Kidney (tissue), 14 donors: ENCODE measurements around the gene RYR2. TPM values are rescaled to one million over a fixed set of nuclear protein-coding genes. Genes with fewer than 3 reads are reported as not detected.

Experiments
- DNase-seq, 5 donors: peaks; one replicate each; pipeline ENCODE4 v3.0.0-alpha.2; 2013 to 2020
- FAIRE-seq: peaks from 2 replicates; lab custom pipeline; 2012; peaks lifted over from hg19 to GRCh38; lab: Jason Lieb, UNC
- H3K27ac ChIP-seq, 2 donors: one replicate each; pipeline ENCODE4 v1.7.0; 2013; ENCODE audit warnings: low read depth in 2 of 2, low read length in 2 of 2, inconsistent platforms in 1 of 2
- H3K27me3 ChIP-seq: one replicate; pipeline ENCODE4 v1.7.1; 2013; ENCODE audit warnings: low read length, inconsistent platforms; ENCODE audit not compliant: control insufficient read depth, insufficient read depth
- H3K36me3 ChIP-seq, 3 donors: one replicate each; pipeline versions ENCODE4 v1.7.0 to v1.7.1; 2013; ENCODE audit warnings: low read length in 3 of 3, control low read depth in 1 of 3, inconsistent platforms in 1 of 3; ENCODE audit not compliant: insufficient read depth in 3 of 3, control insufficient read depth in 2 of 3
- H3K4me1 ChIP-seq, 3 donors: one replicate each; pipeline versions ENCODE4 v1.7.0 to v1.7.1; 2013; ENCODE audit warnings: low read length in 3 of 3, inconsistent platforms in 1 of 3, low read depth in 1 of 3; ENCODE audit not compliant: control insufficient read depth in 2 of 3, insufficient read depth in 2 of 3
- H3K4me3 ChIP-seq, 3 donors: one replicate each; pipeline versions ENCODE4 v1.7.0 to v1.8.1; 2013; ENCODE audit warnings: low read length in 3 of 3, control low read depth in 1 of 3, inconsistent platforms in 1 of 3
- H3K9ac ChIP-seq, 3 donors: one replicate each; pipeline versions ENCODE4 v1.7.0 to v1.7.1; 2013; ENCODE audit warnings: low read length in 3 of 3, control low read depth in 1 of 3, inconsistent platforms in 1 of 3
- H3K9me3 ChIP-seq, 3 donors: one replicate each; pipeline versions ENCODE4 v1.7.0 to v1.7.1; 2013; ENCODE audit warnings: low read length in 3 of 3, control low read depth in 1 of 3, inconsistent platforms in 1 of 3; ENCODE audit not compliant: control insufficient read depth in 2 of 3, insufficient read depth in 1 of 3
- CTCF ChIP-seq: IDR thresholded peaks from 3 replicates; pipeline ENCODE4 v1.5.1; 2012; ENCODE audit warnings: mild to moderate bottlenecking, moderate library complexity, borderline replicate concordance; ENCODE audit not compliant: insufficient read depth; ENCODE audit errors: extremely low read depth
- intact Hi-C: fragments of 100-400 bp; cut with DNase I; formaldehyde crosslinking; loops from one replicate; pipeline ENCODE4 v1.11.1; 2022
- polyA plus RNA-seq: library from polyadenylated mRNA; stranded (reverse); fragments of 350-450 nt; fragmentation: Illumina TruSeq; extraction: RNeasy Lipid Tissue Mini Kit (QIAGEN cat#74804); gene quantifications from one replicate; pipeline ENCODE4 v1.2.3, GENCODE V29; 2014; ENCODE audit warnings: low read depth, low replicate concordance; ENCODE audit not compliant: insufficient read depth
- total RNA-seq: library from RNA; stranded (reverse); fragmentation: NEBNext Ultra II Directional; extraction: Animal tissue kit (Norgen Biotek cat#: 25700); gene quantifications from one replicate; pipeline ENCODE4 v1.2.1, GENCODE V29; 2021
- donor health status: control.
- donor health status: control.
- donor health status: control.
- donor health status: control.
- donor health status: control.
- donor health status: DM: yes; HTN: yes; CAD: no.
- donor health status: Normal renal cell carcinoma (clear cell type).

RYR2 gene
- total and polyA plus RNA-seq, 2 donors from 2014 or later: 0.28 to 0.60 TPM

DNA sequence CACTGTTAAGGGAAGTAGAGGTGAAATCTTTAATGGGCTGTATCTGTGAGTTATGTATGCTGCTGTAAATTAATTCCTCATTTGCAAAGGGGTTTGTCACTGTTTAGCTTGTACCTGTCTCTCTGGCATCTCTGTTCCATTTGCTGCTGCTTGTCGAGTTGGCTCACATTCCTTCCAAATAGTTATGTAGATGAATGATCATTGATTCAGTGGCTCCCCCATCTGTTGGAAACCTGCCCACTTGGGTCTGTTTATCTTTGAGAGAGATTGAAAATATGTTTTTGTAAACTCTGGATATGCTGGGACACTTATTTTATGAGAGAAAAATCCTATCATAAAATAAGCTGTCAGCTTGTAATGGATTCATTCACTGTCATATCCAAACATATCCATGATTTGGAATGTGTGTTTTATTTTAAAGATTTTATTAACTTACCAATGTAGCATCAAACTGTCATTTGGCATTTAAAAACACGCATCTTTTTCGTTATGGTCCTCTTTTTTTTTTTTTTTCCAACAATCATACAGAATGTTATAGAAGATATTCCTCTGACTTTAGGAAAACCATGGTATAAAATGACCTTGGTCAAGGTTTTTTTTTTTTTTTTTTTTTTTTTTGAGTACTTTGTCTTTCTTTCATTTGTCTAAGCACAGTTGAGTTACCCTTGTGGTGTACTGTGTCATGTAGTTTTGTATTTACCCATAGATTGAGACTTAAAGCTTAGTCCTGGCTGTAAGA, 3.5 kb downstream of the RYR2 start:
- intact Hi-C loops: no loop called here
- Histone ChIP-seq H3K9me3 (no peaks in the 10 kb centered on the region), H3K9ac (no peak overlapping the region), H3K36me3 (no peaks in the 10 kb centered on the region), H3K4me3 (no peak overlapping the region), H3K27me3 (peaks cover 22% of the 10 kb centered on the region), H3K27ac (no peak overlapping the region), H3K4me1 (peaks cover 0 to 9% (median 0%) of the 10 kb centered on the region in 3 donors)
- FAIRE-seq: no peak
- no peak for DNase-seq
- TF ChIP-seq CTCF: no peak

- no peak overlapping the region for H3K27ac ChIP-seq
- no peaks in the 10 kb centered on the region for H3K9me3 ChIP-seq
- no peak for FAIRE-seq
- H3K36me3 ChIP-seq: no peaks in the 10 kb centered on the region
- intact Hi-C loops: no loop called here
- no peak overlapping the region for H3K4me3 ChIP-seq
- no peak overlapping the region for H3K9ac ChIP-seq
- no peak for TF ChIP-seq CTCF
- no peaks in the 10 kb centered on the region for H3K4me1 ChIP-seq
- no peak for DNase-seq
- H3K27me3 ChIP-seq: peaks cover 8% of the 10 kb centered on the region
Observed at GRCh38 chr1:237048803-237049202, 6.8 kb downstream of the RYR2 start.

- Histone ChIP-seq H3K9me3 (no peaks in the 10 kb centered on the region), H3K27me3 (no peaks in the 10 kb centered on the region), H3K9ac (no peak overlapping the region), H3K4me3 (no peak overlapping the region), H3K27ac (no peak overlapping the region), H3K36me3 (no peaks in the 10 kb centered on the region), H3K4me1 (no peaks in the 10 kb centered on the region)
- TF ChIP-seq CTCF: no peak
- no peak for DNase-seq
- intact Hi-C loops: no loop called here
- FAIRE-seq: no peak
Observed at GRCh38 chr1:237050185-237050584, 8.2 kb downstream of the RYR2 start.

- Histone ChIP-seq H3K27me3 (no peaks in the 10 kb centered on the region), H3K4me3 (no peak overlapping the region), H3K27ac (no peak overlapping the region), H3K9ac (no peak overlapping the region), H3K9me3 (no peaks in the 10 kb centered on the region), H3K4me1 (no peaks in the 10 kb centered on the region), H3K36me3 (no peaks in the 10 kb centered on the region)
- FAIRE-seq: no peak
- intact Hi-C loops: no loop called here
- DNase-seq: no peak
- TF ChIP-seq CTCF: no peak
Observed at GRCh38 chr1:237050915-237051314, 8.9 kb downstream of the RYR2 start.
